Loucy (cell line): Measurements from ENCODE around the gene ST3GAL6.

Experiments used
- EZH2phosphoT487 ChIP-seq: fragments of 200-600 bp; IDR thresholded peaks from 2 replicates; pipeline ENCODE4 v1.6.1; 2018; ENCODE audit warnings: antibody characterized with exemption, mild to moderate bottlenecking, moderate library complexity, borderline replicate concordance
- TF ChIP-seq, protein P1 (sequence below): fragments of 200-600 bp; sonication (generic); conservative IDR thresholded peaks from 2 replicates; pipeline ENCODE4 v1.5.1; 2014; ENCODE audit warnings: mild to moderate bottlenecking, antibody characterized with exemption, low read length

DNA sequence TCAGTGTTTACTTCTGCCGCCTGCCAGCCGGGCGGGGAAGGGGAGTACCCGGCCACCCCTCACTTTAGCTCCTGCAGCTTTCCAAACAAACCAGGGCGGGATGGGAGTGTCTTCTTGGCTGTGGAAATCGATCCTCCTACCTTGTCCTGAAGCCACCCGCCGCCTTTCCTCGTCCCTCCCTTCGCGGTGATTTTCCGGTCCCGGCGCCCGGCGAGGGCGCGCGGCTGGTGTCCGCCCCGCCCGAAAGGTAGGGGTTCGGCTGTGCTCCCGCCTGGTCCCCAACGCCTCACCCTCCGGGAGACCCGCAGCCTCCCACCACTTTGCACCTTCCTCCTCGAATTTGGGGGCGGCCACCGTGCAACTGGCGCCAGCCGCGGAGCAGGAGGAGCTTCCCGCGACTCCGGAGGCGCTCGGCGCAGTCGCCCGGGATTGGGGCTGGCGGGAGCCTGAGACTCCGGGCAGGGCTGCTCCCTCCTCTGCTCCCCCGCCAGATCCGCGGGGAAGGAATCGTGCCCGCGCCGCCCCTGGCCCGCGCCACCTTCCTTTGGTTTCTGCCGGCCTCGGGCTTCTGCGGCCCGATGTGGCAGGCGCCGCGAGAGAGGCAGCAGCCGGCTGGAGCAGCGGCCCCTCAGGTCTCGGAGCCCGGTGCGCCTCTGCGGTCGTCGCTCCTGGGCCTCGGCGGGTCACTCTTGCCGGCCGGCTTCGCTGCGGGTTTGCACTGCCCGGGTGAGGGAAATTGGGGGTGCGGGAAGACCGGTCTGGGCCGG, 30.7 kb upstream of the ST3GAL6 start:
- TF ChIP-seq, protein P1, sequence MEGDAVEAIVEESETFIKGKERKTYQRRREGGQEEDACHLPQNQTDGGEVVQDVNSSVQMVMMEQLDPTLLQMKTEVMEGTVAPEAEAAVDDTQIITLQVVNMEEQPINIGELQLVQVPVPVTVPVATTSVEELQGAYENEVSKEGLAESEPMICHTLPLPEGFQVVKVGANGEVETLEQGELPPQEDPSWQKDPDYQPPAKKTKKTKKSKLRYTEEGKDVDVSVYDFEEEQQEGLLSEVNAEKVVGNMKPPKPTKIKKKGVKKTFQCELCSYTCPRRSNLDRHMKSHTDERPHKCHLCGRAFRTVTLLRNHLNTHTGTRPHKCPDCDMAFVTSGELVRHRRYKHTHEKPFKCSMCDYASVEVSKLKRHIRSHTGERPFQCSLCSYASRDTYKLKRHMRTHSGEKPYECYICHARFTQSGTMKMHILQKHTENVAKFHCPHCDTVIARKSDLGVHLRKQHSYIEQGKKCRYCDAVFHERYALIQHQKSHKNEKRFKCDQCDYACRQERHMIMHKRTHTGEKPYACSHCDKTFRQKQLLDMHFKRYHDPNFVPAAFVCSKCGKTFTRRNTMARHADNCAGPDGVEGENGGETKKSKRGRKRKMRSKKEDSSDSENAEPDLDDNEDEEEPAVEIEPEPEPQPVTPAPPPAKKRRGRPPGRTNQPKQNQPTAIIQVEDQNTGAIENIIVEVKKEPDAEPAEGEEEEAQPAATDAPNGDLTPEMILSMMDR = no peak
- no peak for TF ChIP-seq EZH2phosphoT487
